Activated CD4-positive, alpha-beta T cell treated with anti-CD3 and anti-CD28 coated beads, Interleukin-2, amount 10 ng/mL, durations not matched to agents 7 days and 5 days (primary cell): ENCODE results near the gene TMEM45B. TPM values are rescaled to one million over a fixed set of nuclear protein-coding genes. Genes with fewer than 3 reads are reported as not detected.
A peak's percentile ranks its signal among the peaks of the same experiment; 100 is the strongest.
"Not testable (repeated sequence)": the region's sequence is repeated elsewhere in the genome, so short reads cannot be mapped to it uniquely, and the experiment has no call there.

Experiments used
- CTCF ChIA-PET: fragments of 350-600 bp; sonication (Branson Sonifier 250); formaldehyde crosslinking; loops from one replicate; lab custom pipeline; 2021; ENCODE audit warnings: antibody characterized with exemption; lab: Charles Lee
- POLR2A ChIA-PET: fragments of 350-600 bp; sonication (Branson Sonifier 250); formaldehyde crosslinking; loops from one replicate; lab custom pipeline; 2021; ENCODE audit warnings: antibody characterized with exemption; lab: Charles Lee
- DNase-seq: peaks from one replicate; pipeline ENCODE4 v3.0.0-alpha.2; 2020
- H3K27ac Mint-ChIP-seq: one replicate; pipeline ENCODE4 v1.8.0; 2021; ENCODE audit warnings: mild to moderate bottlenecking, moderate library complexity, mixed read lengths
- H3K27me3 Mint-ChIP-seq: one replicate; pipeline ENCODE4 v1.8.0; 2021; ENCODE audit warnings: mixed read lengths
- H3K36me3 Mint-ChIP-seq: one replicate; pipeline ENCODE4 v1.8.0; 2021; ENCODE audit warnings: low read depth, mixed read lengths
- H3K4me1 Mint-ChIP-seq: one replicate; pipeline ENCODE4 v1.8.0; 2021; ENCODE audit warnings: mixed read lengths
- H3K4me3 Mint-ChIP-seq: one replicate; pipeline ENCODE4 v1.8.0; 2021; ENCODE audit warnings: mild to moderate bottlenecking, moderate library complexity, mixed read lengths
- H3K9me3 Mint-ChIP-seq: one replicate; pipeline ENCODE4 v1.8.0; 2021; ENCODE audit warnings: mixed read lengths
- total RNA-seq, 2 experiments: library from RNA; stranded (reverse); gene quantifications; one replicate each; pipeline ENCODE4 v1.2.3, GENCODE V29; 2021

Gene TMEM45B
- total RNA-seq, 2 experiments from 2014 or later, result 0.84 to 0.94 TPM

DNA sequence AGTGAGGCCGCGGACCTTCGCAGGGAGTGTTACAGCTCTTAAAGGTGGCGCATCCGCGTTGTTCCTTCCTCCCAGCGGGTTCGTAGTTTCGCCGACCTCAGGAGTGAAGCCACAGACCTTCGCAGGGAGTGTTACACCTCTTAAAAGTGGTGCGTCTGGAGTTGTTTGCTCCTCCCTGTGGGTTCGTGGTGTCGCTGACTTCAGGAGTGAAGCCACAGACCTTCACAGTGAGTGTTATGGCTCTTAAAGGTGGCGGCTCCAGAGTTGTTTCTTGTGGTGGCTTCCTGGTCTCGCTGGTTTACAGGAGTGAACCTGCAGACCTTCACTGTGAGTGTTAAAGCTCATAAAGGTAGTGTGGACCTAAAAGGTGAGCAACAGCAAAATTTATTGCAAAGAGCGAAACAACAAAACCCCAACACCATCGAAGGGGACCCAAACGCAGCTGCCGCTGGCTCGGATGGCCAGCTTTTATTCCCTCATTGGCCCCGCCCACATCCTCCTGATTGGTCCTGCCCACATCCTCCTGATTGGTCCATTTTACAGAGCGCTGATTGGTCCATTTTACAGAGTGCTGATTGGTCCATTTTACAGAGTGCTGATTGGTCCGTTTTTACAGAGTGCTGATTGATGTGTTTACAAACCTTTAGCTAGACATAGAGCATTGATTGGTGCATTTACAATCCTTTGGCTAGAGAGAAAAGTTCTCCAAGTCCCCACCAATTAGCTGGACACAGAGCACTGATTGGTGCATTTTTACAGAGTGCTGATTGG, 1.2 kb upstream of the TMEM45B start:
- ChIA-PET POLR2A (interaction anchor here (0.7 kb wide), 1 partner anchor 1310 kb away, joined by 3 read pairs; no protein-coding TSS in a partner anchor), CTCF (interaction anchor here (1.3 to 2.1 kb wide), 2 partner anchors 14 to 28 kb away, joined by 3 to 5 read pairs; no protein-coding TSS in a partner anchor)
- DNase-seq, result peak; percentile 79
- Mint-ChIP-seq H3K4me3 (peak overlapping the region; percentile 57), H3K9me3 (peaks cover 24% of the 10 kb centered on the region), H3K4me1 (peaks cover 43% of the 10 kb centered on the region), H3K27ac (peak overlapping the region; percentile 88), H3K27me3 (peaks cover 73% of the 10 kb centered on the region), H3K36me3 (peaks cover 6% of the 10 kb centered on the region)

- Mint-ChIP-seq H3K4me3 (no peak overlapping the region), H3K9me3 (peaks cover 15% of the 10 kb centered on the region), H3K27me3 (peaks cover 69% of the 10 kb centered on the region), H3K36me3 (peaks cover 6% of the 10 kb centered on the region), H3K4me1 (peaks cover 43% of the 10 kb centered on the region), H3K27ac (no peak overlapping the region)
- ChIA-PET CTCF (no interaction called here), POLR2A (no interaction called here)
- no peak for DNase-seq
Observed at GRCh38 chr11:129817534-129818051, 1.9 kb downstream of the TMEM45B start.

DNA sequence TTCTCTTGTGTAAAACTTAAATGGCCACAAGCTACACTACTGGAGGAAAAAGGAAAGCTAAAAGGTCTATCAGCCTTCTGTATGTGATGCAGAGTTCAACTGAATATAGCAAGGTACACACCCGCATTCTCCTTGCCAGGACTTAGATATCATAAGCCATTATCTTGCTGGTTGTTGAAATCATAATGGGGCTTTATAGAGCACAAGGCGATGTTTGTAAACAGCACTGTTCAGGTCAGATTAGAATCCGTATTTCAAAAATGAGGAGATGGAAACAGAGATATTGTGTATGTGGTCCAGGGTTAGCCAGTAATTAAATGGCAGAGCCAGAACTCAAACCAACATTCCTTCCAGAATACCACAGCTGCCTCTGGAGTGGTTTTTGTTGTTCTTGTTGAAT, 2.6 kb downstream of the TMEM45B start:
- Mint-ChIP-seq H3K27me3 (peaks cover 65% of the 10 kb centered on the region), H3K9me3 (peaks cover 15% of the 10 kb centered on the region), H3K4me1 (peaks cover 42% of the 10 kb centered on the region)
- POLR2A ChIA-PET, H3K36me3 Mint-ChIP-seq, H3K27ac Mint-ChIP-seq, H3K4me3 Mint-ChIP-seq, CTCF ChIA-PET, DNase-seq: not testable (repeated sequence)

- Mint-ChIP-seq H3K27me3 (peaks cover 57% of the 10 kb centered on the region), H3K9me3 (peaks cover 9% of the 10 kb centered on the region), H3K4me1 (peaks cover 32% of the 10 kb centered on the region), H3K27ac (no peak overlapping the region), H3K4me3 (no peak overlapping the region), H3K36me3 (peaks cover 6% of the 10 kb centered on the region)
- DNase-seq, result no peak
- ChIA-PET CTCF (no interaction called here), POLR2A (no interaction called here)
Observed at GRCh38 chr11:129819237-129819636, 3.6 kb downstream of the TMEM45B start.

GRCh38 chr11:129820228-129820627, 4.6 kb downstream of the TMEM45B start:
- H3K27ac Mint-ChIP-seq, CTCF ChIA-PET, DNase-seq, H3K9me3 Mint-ChIP-seq, H3K36me3 Mint-ChIP-seq, H3K4me3 Mint-ChIP-seq, POLR2A ChIA-PET: not testable (repeated sequence)
- peaks cover 22% of the 10 kb centered on the region for H3K4me1 Mint-ChIP-seq
- peaks cover 47% of the 10 kb centered on the region for H3K27me3 Mint-ChIP-seq

DNA sequence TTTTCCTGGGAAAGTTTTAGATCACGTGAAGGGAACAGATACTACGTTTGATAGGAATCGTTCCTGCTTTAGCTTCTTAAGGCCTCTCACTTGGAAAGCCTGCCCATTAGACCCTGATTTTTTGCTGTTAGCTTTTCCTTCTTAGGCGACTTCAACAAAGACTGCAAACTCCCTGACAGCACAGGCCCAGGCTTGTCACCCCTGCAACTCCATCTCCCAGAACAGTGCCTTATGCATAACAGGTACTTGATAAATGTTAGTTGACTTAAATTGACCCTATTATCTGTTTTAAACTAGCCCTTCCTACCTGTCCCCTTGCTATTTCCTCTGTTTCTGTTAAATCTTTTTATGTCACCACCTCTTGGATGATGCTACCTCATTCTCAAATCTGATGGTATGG, 7.6 kb downstream of the TMEM45B start:
- H3K9me3 Mint-ChIP-seq, H3K4me3 Mint-ChIP-seq, CTCF ChIA-PET, H3K36me3 Mint-ChIP-seq, DNase-seq, H3K27ac Mint-ChIP-seq, POLR2A ChIA-PET: not testable (repeated sequence)
- peaks cover 25% of the 10 kb centered on the region for H3K27me3 Mint-ChIP-seq
- peaks cover 12% of the 10 kb centered on the region for H3K4me1 Mint-ChIP-seq

GRCh38 chr11:129823799-129824198, 8.2 kb downstream of the TMEM45B start:
- H3K4me1 Mint-ChIP-seq, H3K27ac Mint-ChIP-seq, H3K36me3 Mint-ChIP-seq, H3K4me3 Mint-ChIP-seq, CTCF ChIA-PET, POLR2A ChIA-PET, DNase-seq, H3K9me3 Mint-ChIP-seq: not testable (repeated sequence)
- H3K27me3 Mint-ChIP-seq, result peaks cover 21% of the 10 kb centered on the region

GRCh38 chr11:129825380-129825779, 9.7 kb downstream of the TMEM45B start:
- CTCF ChIA-PET, result no interaction called here
- peaks cover 14% of the 10 kb centered on the region for H3K27me3 Mint-ChIP-seq
- no peaks in the 10 kb centered on the region for H3K9me3 Mint-ChIP-seq
- H3K4me3 Mint-ChIP-seq, result no peak overlapping the region
- POLR2A ChIA-PET, result no interaction called here
- DNase-seq, result no peak
- no peak overlapping the region for H3K27ac Mint-ChIP-seq
- peaks cover 6% of the 10 kb centered on the region for H3K4me1 Mint-ChIP-seq
- no peaks in the 10 kb centered on the region for H3K36me3 Mint-ChIP-seq

- Mint-ChIP-seq H3K27ac (no peak overlapping the region), H3K4me3 (no peak overlapping the region), H3K36me3 (no peaks in the 10 kb centered on the region), H3K9me3 (peaks cover 2% of the 10 kb centered on the region), H3K4me1 (peaks cover 6% of the 10 kb centered on the region), H3K27me3 (peaks cover 4% of the 10 kb centered on the region)
- DNase-seq, result no peak
- ChIA-PET POLR2A (no interaction called here), CTCF (interaction anchor here (0.6 to 0.9 kb wide), 2 partner anchors 14 to 28 kb away, joined by 3 to 5 read pairs; no protein-coding TSS in a partner anchor)
Observed at GRCh38 chr11:129828301-129828836, 12.7 kb downstream of the TMEM45B start.

DNA sequence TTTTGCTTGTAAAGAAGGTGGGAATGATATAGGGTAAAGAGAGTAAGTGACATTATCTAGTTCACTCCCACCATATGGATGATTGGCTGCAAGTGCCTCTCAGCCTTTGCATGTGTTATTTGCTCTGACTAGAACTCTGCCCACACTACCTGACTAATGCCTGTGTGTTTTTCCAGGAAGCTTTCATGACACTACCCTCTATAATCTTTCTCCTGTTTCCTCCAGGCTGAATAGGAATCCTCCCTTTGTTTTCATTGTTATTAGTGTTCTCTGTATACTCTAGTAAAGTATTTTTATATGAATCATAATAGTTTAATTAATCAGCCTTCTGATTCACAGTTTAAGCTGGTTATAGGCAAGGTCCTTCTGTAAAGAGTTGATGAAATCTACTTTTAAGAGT, 13.8 kb downstream of the TMEM45B start:
- H3K4me3 Mint-ChIP-seq, CTCF ChIA-PET, H3K36me3 Mint-ChIP-seq, H3K27ac Mint-ChIP-seq, POLR2A ChIA-PET, DNase-seq, H3K9me3 Mint-ChIP-seq, H3K27me3 Mint-ChIP-seq, H3K4me1 Mint-ChIP-seq: not testable (repeated sequence)

DNA sequence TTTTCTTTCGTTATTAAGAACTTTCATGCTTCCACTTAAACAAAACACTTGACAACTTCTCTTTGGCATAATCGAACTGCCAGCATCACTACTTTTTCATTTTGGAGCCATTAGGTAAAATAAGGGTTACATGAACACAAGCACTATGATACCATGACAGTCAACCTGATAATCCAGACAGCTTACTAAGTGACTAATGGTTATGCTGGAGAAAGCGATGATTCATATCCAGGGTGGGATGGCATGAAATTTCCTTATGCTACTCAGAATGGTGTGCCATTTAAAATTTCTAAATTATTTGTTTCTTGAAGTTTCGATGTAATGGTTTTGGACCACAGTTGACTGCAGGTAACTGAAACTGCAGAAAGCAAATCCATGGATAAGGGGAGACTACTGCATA, 15.6 kb downstream of the TMEM45B start:
- H3K9me3 Mint-ChIP-seq, H3K36me3 Mint-ChIP-seq, H3K27ac Mint-ChIP-seq, H3K27me3 Mint-ChIP-seq, POLR2A ChIA-PET, H3K4me3 Mint-ChIP-seq, CTCF ChIA-PET, H3K4me1 Mint-ChIP-seq, DNase-seq: not testable (repeated sequence)

DNA sequence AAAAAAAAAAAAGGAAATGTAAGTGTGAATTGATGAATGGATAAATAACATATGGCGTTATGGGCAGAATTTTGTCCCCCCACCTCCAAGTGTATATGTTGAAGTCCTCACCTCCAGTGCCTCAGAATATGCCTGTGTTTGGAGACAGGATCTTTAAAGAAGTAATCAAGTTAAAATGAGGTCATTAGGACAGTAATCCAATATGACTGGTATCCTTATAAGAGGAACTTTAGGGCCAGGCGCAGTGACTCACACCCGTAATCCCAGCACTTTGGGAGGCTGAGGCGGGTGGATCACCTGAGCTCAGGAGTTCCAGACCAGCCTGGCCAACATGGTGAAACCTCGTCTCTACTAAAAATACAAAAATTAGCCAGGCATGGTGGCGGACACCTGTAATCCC, 17.6 kb downstream of the TMEM45B start:
- H3K36me3 Mint-ChIP-seq, H3K27ac Mint-ChIP-seq, H3K4me1 Mint-ChIP-seq, H3K27me3 Mint-ChIP-seq, DNase-seq, H3K4me3 Mint-ChIP-seq, H3K9me3 Mint-ChIP-seq, CTCF ChIA-PET, POLR2A ChIA-PET: not testable (repeated sequence)

- DNase-seq, POLR2A ChIA-PET, H3K27me3 Mint-ChIP-seq, H3K36me3 Mint-ChIP-seq, CTCF ChIA-PET, H3K4me3 Mint-ChIP-seq, H3K9me3 Mint-ChIP-seq: not testable (repeated sequence)
- Mint-ChIP-seq H3K27ac (peak overlapping the region; percentile 22), H3K4me1 (peaks cover 18% of the 10 kb centered on the region)
Observed at GRCh38 chr11:129836423-129836891, 20.8 kb downstream of the TMEM45B start.
